ENCODE data around the gene FILIP1L.

- no peak for TF ChIP-seq CTCF (IDR thresholded peaks at IDR 0.05)
- no peak for TF ChIP-seq EZH2 (IDR thresholded peaks at IDR 0.05; ENCODE audit: borderline replicate concordance, insufficient read depth, low read depth, low read length, poor library complexity, severe bottlenecking)
Measured at GRCh38 chr3:100117093-100117492, 2.8 kb upstream of the FILIP1L start.

Data from B cell (primary cell).